Inflammatory macrophage treated with lipopolysaccharide for 1 hour (primary cell): Measurements from ENCODE around the gene TMEM94.
A peak's percentile ranks its signal among the peaks of the same experiment; 100 is the strongest.
"Not testable (repeated sequence)": the region's sequence is repeated elsewhere in the genome, so short reads cannot be mapped to it uniquely, and the experiment has no call there.

Experiments
- DNase-seq, 2 donors: peaks; one replicate each; pipeline ENCODE4 v3.0.0-alpha.2; 2020 to 2022

The TMEM94 gene

DNA sequence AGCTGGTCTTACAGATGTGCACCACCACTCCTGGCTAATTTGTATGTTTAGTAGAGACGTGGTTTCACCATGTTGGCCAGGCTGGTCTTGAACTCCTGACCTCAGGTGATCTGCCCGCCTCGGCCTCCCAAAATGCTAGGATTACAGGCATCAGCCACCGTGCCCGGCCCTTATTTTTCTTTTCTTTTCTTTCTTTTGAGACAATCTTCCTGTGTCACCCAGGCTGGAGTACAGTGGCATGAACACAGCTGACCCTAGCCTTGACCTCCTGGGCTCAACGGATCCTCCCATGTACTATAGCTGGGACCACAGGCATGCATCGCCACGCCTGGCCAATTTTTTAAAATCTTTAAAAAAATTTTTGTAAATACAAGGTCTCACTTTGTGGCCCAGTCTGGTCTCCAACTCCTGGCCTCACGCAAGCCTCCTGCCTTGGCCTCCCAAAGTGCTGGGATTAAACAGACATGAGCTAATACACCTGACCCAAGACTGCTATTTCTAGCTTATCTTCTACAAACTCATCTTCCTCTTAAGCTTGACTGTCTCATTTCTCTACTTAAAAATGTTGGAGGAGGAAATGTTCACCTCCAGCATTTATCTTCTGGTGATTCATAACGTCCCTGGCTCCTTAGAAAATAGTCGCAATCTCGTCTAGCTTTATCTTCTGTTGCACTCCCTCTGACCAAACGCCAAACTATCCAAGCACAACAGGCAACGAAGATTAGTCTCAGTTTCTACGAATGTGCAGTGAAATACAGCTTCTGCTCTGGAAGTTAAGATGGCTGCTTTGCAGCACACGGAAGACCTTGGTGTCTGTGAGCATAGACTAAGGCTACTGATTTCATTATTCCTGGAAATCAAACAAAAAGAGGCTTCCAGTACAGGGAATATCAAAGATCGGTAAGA is 8.2 kb upstream of the TMEM94 start:
- no peak for DNase-seq

DNA sequence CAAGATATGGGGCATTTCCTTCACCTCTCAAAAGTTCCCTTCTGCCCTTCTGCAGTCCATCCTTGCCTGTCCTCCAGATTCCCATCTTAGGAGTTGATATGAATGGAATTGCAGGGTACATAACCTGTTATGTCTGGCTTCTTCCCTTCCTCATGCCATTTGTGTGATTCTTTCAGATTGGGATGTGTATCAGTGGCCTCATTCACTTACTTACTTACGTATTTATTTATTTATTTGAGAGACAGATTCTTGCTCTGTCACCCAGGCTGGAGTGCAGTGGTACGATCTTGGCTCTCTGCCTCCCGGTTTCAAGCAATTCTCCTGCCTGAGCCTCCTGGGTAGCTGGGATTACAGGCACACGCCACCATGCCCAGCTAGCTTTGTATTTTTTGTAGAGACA is 6.2 kb upstream of the TMEM94 start:
- DNase-seq = no peak

DNA sequence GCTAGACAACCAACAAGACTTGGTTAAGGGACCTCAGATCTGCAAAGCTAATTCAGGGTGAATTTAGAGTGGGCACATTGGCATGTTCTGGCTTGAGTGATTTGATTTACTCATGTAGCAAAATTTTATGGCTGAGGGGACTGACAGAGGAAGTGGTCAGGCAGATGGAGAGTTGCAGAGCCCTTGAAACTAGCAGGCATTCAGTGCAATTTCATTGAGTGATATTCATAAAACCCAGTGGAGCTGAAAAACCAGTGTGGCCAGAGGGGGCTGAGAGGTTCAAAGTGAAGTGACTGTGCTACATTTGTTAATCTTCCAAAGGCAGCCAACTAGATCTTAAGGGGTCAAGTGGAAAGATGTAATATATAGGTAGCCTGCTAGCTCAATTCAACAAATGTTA is 2.2 kb upstream of the TMEM94 start:
- DNase-seq = no peak

DNA sequence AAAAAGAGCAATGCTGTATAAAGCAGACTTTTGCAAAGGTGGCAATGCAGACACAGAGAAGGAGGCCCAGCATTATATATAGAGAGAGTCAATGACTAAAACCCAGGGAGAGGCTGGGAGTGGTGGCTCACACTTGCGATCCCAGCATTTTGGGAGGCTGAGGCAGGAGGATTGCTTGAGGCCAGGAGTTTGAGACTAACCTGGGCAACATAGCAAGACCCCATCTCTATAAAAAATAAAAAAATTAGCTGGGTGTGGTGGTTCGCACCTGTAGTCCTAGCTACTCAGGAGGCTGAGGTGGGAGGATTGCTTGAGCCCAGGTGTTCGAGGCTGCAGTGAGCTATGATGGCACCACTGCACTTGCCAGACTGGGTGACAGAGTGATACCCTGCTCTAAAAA is 1.8 kb upstream of the TMEM94 start:
- not testable (repeated sequence) for DNase-seq

DNA sequence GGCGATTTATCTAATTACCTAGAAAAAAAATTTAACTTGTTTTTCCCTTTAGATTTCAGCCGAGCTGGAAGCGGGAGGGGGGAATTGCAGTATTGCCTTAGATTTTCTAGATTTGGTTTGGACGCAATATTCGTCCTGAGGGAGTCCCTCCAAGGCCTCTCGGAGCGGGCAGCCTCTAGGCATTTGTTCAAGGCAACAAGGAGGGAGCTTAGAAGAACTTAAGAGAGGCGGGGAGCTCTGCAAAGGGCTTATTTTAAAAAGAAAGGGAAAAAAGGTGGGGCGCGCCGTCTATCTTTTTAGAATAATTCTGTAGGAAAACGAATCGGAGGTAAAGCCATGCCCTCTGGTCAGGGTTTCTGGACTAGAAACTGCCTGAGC is 407 bp upstream of the TMEM94 start:
- no peak for DNase-seq

DNA sequence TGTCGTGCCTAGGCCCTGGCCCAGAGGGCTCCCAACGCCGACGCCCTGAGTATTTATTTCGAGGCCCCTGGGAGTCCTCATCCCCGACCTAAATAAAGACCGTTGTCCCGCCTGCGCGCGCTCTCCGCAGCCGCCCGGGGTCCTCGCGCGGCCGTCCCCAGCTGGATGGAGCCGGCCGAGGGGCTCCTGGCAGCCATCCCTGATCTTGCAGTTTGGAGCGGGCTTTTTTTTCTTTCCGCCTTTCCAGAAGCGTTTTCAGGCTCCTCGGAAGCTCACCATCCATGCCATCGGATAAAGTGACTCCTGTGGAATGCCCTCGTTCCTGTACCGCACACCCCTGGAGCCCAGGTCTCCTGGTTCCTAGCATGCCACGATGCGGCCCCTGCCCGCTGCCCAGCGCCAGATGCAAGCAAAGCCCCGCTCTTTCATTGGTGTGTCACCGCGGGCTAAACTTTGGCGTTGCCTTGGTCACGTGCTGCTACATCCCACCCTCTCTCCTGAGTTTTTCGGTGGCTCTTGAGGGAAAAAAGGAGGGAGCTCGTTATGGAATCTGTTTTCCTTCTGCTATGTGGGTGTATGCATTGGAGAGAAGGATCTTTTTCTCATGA is 716 bp downstream of the TMEM94 start:
- DNase-seq = no peak

DNA sequence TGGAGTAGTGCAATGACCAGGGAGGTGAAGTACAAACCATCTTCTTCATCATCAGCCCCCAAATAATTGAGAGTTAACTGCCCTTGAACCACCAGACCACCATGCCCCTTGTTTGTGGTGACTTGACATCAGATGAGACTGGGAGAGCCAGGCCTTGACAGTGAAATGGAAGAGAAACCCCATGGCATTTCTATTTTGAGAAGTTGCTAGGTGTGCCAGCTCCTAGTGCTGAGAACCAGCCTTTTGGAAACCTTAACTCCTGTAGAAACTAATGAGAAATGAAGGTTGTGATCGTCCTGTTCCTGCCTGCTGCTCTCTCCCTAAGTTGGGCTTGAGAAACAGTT is 2.8 kb downstream of the TMEM94 start:
- no peak for DNase-seq

DNA sequence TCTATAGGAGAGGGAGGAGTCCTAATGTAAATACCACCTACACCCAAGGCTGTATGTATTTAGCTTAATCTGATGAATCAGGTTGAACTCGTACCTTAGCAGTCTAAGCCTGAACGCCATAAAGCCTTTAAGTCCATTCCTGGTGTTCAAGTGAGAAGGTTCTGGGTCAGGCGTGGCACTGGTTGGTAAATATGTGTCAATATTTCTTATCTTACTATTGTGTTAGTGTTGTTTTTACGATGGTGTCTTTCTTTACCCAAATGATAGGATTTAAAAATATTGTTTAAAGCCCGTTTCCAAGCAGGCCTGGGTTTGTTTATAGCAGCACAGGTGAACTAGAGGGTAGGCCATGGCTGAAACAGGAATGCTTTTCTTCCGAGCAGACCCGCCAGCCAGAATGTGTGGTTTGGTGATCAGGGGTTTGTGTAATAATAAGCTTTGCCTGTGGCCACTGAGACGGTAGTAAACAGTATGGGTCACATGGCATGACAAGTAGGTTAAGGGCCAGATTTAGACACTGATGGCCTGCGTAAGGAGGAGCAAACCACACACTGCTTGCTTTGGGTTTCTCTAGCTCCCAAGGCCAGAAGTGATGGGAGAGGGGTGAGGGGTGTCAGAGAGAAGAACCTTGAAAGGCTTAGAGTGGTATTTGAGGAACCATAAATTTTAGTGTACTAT is 3.3 kb downstream of the TMEM94 start:
- DNase-seq = peak; percentile 53 to 81

DNA sequence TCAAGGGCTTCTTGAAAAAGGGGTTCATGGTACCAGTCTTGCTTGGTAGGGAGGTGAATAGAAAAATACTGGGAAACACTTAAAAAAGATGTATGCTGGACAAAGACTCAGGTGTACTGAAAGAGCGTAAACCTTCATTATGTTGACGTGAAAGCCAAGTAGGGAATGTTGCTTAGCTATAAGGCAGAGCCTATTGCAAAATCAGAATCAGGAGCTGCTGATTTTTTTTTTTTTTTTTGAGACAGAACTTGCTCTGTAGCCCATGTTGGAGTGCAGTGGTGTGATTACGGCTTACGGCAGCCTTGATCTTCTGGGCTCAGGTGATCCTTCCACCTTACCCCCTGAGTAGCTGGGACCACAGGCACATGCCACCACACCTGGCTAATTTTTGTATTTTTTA is 3.9 kb downstream of the TMEM94 start:
- DNase-seq = peak in 1 of 2 donors; percentile 12

DNA sequence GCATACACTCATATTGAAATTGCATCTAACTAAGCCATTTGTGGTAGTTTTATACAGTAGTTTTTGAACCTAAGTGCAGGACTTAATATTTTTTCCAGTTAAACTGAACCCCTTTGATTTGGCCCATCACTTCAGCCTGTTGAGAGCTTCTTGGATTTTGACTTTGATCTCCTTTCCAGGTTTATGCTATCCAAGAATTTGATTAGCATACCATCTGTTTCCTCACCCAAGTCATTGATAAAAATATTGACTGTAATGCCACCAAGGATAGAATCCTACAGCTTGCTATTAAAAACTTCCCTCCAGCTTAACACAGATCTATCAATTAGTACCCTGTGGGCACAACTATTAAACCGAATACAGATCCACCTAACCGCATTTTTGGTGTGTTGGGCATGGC is 7.2 kb downstream of the TMEM94 start:
- no peak for DNase-seq

DNA sequence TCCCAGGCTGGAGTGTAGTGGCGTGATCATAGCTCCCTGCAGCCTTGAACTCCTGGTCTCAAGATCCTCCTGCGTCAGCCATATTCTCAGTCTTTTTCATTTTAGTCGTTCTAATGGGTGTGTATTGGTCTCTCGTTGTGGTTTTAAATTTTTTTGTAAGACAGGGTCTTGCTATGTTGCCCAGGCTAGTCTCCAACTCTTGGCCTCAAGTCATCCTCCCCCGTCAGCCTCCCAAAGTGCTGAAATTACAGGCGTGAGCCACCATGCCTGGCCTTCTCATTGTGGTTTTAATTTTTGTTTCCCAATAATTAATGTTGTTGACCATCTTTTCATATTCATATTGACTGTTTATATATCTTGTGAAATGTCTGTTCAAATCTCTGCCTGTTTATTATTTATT is 8.6 kb downstream of the TMEM94 start:
- DNase-seq = no peak

DNA sequence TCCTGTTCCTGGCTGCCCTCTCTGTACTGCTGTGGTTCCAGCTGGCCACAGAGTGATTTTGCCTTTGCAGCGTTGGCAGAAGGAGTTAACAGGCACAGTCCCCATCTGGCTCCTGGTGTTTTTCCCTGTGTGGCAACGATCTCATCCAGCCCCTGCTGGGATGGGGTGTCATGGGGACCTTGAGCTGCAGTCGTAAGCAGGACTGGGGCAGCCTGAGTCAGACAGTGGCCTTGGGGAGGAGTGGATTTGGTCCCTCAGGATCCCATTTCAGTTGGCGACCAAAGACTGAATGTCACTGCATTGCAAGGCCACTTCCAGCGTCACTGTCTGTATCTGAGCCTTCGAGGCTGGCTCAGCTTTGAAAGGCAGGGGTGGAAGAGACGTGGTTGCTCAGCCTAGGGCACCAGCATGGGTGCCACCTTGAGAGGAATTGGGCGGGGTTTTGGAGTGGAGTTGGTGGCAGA is 11.9 kb downstream of the TMEM94 start:
- DNase-seq = no peak

DNA sequence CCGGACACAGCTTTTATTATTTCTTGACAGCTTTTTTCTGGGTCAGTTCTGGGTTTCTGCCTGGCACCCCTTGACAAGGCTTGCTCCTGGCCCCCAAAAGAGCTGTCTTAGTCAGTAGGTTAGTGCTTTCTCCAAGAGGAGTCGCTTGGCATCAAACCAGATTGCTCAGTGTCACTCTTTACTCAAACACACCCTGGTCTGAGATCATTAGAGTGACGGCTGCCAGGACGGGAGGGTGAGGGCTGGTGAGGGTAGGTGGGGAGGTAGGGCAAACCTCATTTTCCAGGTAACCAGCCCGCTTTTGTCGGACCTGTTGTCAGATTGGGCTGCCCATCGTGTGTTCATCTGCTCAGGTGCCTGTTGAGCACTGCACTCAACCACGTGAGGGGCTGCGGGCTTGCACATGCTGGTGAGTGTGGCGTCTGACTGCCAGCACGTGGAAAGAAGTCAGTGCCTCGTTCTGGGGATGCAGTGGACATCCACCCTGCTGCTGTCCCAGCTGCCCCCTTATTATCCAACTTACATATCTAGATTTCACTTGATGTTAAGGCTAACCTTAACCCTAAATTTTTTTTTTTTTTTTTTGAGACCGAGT is 12.4 kb downstream of the TMEM94 start:
- DNase-seq = no peak

DNA sequence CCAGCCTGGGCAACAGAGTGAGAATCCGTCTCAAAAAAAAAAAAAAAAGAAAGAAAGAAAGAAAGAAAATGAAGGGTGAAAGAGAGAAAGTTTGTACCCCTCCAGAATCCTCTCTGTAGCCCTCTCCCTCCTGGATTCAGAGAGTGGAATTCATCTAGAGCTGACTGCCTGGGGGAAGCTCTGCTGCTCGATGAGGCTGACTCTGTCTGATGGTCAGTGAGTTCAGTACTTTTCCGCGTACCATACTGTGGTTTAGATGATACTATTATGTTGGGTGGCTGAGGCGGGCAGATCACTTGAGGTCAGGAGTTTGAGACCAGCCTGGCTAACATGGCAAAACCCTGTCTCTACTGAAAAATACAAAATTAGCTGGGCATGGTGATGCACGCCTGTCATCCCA is 14.8 kb downstream of the TMEM94 start:
- DNase-seq = no peak

DNA sequence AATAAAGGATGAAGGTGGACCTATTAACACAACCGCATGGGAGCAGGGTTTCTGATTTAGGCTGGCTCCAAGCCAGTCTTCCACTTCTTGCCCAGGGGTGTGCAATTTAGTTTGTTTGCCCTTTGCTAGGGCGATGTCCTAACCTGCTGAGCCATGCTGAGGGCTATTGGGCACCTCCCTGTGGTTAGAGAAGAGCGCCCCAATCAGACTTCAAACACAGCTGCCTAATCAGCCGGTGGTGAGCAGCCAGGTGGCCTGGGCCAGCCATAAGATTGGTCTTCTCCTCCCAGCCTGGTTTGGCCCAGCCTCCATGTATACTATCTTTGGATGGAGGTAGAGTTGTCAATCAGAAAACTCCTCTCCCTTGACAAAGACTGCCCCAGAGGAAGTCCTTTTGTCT is 15.7 kb downstream of the TMEM94 start:
- no peak for DNase-seq

DNA sequence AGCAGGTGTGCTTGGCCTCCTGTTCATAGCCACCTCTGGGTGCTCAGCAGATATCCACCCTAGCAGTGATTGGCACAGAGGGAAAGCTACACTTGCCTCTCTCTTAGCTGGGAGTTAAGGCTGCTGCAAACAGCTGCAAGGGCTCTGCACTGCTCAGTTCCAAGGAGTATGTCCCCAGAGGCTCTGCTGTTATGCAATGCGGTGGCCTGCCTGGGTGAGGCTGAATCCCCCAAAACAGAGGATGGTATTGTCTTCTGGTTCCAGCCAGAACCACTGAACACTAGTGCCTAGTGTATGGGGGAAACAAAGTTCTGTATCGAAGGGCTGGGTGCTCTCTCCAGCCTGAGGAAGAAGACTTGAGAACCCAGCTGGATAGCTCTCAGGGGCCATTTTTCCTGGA is 16.8 kb downstream of the TMEM94 start:
- DNase-seq = no peak

DNA sequence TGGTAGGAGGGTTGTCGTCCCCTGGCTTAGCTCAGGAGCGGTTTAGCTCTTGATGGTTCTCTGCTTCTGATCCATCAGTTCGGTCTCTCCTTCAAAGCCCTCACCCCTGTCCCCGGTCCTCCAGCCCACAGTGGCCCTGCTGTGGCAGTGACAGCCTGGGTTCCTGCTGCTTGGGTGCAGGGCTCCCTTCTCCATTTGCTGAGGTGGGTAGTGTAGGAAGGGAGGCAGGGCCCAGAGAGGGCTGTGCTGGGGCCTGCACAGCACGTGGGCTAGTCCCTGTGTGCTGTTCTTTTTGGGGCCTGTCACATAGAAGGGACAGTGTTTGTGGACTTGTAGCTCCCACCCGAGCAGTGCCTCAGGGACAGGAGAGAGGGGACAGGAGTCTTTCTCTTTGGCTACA is 18.3 kb downstream of the TMEM94 start:
- DNase-seq = no peak

DNA sequence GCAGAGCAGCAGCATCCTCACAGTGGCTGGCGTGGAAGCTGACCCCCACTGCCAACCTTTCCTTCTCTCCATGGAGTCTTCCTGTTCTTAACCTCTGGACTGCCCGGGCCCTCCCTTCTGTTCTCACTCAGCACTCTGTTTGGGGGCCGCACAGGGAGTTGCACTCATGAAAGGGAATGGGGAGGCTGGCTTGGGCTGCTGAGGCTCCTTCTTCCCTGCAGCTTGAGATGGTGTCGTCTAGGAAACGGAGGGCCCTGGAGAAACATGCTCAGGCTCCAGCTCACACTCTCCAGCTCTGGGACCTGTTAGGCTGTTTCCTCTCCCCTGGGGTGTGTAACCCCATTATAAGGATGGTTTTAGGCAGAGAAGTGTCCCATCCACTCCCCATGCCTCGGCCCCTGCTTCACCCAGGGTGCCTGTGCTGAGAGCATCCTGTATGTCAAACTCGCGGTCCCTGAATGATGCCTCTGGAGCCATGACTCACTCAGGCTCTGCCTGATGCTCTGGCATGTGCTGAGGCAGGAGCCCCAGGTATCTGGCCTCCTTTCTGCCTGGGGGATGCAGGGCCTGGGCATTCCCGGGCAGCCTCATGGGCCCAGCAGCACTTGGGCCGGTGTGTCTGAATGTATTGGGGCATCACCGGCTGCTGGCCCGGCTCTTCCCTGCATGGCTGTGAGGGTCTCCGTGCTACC is 18.9 kb downstream of the TMEM94 start:
- no peak for DNase-seq

DNA sequence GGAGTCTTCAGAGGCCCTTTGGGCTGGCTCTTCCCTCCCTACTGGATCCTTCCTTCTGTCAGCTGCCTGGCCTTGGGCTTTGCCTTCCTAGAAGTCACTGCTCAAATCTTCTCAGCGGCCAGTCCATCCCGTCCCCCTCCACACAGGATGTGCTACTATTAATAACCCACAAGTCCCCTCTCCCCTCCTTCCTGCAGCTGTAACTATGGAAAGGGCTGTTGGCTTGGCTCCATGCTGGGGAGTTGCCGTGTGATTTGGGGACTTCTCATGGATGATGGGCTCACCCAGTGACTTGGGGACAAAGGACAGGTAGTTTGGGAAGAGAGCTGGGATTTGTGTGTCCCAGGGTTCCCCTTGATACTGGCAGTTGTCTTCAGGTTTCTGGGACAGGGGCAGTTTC is 19.4 kb downstream of the TMEM94 start:
- no peak for DNase-seq

DNA sequence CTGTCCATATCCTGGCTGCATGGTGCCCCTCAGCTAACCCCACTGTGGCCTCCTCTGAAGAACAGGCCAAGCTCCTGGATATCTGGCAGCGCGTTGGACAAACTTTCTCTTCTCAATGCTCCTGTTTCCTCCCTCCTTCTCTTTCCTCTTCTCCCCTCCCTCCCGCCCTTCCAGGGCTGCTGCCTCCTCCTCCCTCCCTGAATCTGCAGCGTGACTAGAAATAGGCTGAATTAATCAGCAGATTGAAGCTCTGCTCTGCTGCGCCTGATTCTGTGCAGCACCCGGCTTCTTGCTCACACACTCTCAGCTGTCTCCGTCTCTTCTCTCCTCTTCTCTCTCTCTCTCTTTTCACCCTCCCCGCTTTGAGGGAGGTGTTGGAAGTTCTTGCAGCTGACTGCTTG is 19.8 kb downstream of the TMEM94 start:
- no peak for DNase-seq

DNA sequence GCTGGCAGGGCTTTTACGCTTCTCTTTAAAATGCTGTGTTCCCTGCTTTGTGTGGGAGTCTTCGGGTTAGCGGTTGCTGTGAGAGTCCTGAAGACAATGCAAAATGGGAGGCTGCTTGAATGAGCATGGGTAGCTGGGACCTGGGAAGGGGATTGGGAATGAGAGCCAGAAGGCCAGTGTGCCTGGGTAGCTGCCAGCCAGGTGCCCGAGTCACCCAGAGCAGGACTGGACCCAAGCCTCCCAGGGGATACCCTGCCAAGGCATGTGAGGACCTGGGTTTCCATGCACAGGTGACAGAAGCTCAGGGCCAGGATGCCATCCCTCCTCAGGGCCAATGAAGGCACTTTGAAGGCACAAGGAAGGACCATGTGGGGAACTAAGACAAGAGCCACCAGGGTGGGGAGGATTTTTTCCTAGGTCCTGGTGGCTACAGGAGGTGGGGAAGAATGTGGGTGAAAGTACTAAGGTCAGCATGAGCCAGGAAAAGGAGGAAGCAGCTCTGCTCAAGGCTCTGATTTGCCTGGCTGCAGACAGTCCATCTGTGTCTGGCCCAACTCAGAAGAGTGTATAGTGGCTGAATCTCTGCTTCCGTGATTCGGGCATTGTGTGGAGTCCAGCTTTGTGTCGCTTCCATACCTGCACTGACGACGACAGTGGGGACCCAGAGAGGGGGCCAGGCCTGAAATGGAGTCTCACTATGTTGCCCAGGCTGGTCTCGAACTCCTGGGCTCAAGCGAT is 20.5 kb downstream of the TMEM94 start:
- no peak for DNase-seq

DNA sequence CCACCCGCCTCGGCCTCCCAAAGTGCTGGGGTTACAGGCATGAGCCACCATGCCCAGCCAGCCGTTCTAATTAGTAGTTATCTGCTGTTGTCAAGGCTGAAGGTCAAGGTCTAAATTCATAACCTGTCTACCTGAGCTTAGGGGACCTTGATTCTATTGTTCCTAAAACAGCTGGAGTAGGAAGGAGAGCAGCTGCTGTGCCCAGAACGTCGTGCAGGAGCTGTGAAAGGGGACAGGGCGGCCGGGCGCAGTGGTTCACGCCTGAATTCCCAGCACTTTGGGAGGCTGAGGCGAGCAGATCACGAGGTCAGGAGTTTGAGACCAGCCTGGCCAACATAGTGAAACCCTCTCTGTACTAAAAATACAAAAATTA is 21.0 kb downstream of the TMEM94 start:
- not testable (repeated sequence) for DNase-seq
